Muscle of back (tissue), 13 donors: ENCODE data around the gene TTC17. TPM values are rescaled to one million over a fixed set of nuclear protein-coding genes. Genes with fewer than 3 reads are reported as not detected.
"Not testable (repeated sequence)": the region's sequence is repeated elsewhere in the genome, so short reads cannot be mapped to it uniquely, and the experiment has no call there.

ENCODE experiments used
- DNase-seq, 3 donors: peaks; one replicate each; pipeline versions ENCODE4 v3.0.0 to v3.0.0-alpha.2; 2013
- long read RNA-seq, 9 donors: transcript quantifications; one replicate each; lab custom pipeline, GENCODE V29; 2026
- polyA plus RNA-seq, 10 donors: library from polyadenylated mRNA; unstranded; fragments of 120-200 nt; gene quantifications; one replicate each; pipeline ENCODE4 v1.2.1, GENCODE V29; 2013; ENCODE audit not compliant: insufficient read length in 10 of 10

Gene TTC17, protein sequence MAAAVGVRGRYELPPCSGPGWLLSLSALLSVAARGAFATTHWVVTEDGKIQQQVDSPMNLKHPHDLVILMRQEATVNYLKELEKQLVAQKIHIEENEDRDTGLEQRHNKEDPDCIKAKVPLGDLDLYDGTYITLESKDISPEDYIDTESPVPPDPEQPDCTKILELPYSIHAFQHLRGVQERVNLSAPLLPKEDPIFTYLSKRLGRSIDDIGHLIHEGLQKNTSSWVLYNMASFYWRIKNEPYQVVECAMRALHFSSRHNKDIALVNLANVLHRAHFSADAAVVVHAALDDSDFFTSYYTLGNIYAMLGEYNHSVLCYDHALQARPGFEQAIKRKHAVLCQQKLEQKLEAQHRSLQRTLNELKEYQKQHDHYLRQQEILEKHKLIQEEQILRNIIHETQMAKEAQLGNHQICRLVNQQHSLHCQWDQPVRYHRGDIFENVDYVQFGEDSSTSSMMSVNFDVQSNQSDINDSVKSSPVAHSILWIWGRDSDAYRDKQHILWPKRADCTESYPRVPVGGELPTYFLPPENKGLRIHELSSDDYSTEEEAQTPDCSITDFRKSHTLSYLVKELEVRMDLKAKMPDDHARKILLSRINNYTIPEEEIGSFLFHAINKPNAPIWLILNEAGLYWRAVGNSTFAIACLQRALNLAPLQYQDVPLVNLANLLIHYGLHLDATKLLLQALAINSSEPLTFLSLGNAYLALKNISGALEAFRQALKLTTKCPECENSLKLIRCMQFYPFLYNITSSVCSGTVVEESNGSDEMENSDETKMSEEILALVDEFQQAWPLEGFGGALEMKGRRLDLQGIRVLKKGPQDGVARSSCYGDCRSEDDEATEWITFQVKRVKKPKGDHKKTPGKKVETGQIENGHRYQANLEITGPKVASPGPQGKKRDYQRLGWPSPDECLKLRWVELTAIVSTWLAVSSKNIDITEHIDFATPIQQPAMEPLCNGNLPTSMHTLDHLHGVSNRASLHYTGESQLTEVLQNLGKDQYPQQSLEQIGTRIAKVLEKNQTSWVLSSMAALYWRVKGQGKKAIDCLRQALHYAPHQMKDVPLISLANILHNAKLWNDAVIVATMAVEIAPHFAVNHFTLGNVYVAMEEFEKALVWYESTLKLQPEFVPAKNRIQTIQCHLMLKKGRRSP
- polyA plus RNA-seq, result 100 to 1,000 TPM in 1 of 10 donors, 10 to 100 TPM in 9; 46.1 to 104 (median 60.9) TPM
- long read RNA-seq, donor 1, partial matches to known transcripts, result 7 of 15 reads
- long read RNA-seq, donor 1, other reads (novel, unspliced or antisense), result 6 of 15 reads
- long read RNA-seq, donor 2, full-length matches to known transcripts, result 3 of 20 reads
- long read RNA-seq, donor 2, partial matches to known transcripts, result 12 of 20 reads
- long read RNA-seq, donor 2, other reads (novel, unspliced or antisense), result 5 of 20 reads
- long read RNA-seq, donor 3, result 0 reads
- long read RNA-seq, donor 4, partial matches to known transcripts, result 8 of 11 reads
- long read RNA-seq, donor 4, other reads (novel, unspliced or antisense), result 0 of 11 reads
- long read RNA-seq, donor 5, partial matches to known transcripts, result 34 of 41 reads
- long read RNA-seq, donor 5, other reads (novel, unspliced or antisense), result 0 of 41 reads
- long read RNA-seq, donor 6, partial matches to known transcripts, result 5 of 8 reads
- long read RNA-seq, donor 6, other reads (novel, unspliced or antisense), result 0 of 8 reads
- long read RNA-seq, donor 7, partial matches to known transcripts, result 28 of 31 reads
- long read RNA-seq, donor 7, other reads (novel, unspliced or antisense), result 0 of 31 reads
- long read RNA-seq, donor 8, partial matches to known transcripts, result 23 of 27 reads
- long read RNA-seq, donor 8, other reads (novel, unspliced or antisense), result 0 of 27 reads
- long read RNA-seq, donor 9, result 0 reads

DNA sequence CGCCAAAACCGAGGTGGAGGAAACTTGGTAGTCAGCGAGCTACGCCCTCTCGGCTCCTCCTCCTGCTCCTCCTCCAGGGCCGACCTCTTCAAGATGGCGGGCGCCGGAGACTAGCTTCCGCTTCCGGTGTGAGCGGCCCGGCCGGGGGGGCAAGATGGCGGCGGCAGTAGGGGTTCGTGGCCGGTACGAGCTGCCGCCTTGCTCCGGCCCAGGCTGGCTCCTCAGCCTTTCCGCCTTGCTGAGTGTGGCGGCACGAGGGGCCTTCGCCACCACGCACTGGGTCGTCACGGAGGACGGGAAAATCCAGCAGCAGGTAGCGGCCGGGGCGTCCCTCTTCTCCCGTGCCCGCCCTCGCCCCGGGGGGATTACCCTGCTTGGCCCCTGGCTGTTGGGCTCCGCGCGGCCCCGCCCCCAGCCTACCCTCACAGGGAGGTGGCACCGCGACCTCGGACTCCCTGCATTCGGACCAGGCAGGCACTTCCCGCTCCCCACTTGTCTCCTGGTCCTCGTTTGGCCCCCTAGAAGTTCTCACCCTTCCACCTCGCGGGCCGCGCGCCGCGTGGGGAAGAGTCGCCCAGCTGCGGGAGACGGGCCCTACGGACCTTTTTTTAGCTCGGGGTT, at the start of gene TTC17:
TTC17 (plus strand) TSS at position 120 of the 621 bp plus-strand sequence; CDS start at position 155, 35 bp downstream.
- peak; percentile 92 to 97 (median 92) for DNase-seq

DNA sequence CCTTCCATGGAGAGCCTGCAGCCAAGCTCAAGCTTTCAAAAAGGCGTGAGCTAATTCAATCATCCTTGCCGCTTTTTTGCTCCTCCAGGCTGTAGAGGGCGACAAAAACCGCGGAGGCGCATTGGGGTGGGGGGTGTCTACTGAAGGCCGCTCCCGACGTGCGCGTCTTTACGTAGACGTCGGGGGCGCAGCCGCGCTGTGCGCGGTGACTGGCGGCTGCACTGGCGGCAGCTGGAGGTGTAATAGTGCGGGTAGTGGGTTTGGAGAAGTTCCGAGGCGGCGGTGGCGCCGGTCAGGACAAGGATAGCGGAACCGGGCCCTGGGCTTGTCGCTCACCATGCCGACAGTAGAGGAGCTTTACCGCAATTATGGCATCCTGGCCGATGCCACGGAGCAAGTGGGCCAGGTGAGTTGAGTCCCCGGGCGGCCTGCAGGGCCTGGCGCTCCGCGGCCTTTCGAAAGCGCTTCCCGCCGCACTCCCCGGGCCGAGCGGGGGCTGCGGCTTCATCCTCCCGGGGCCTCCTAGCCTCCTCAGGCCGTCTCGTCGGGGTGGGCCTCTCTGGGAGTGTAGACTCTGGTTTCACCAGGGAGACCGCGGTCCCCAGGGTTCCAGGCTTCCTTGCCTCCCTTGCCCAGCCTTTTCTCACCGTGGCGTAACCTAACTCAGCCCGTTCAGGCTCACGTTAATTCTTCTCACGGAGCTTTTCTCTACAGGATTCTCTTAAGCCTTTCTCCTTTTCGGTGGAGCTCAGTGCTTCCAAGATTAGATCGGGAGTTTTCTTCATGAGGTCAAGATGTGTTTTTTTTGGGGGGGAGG, 46.7 kb upstream of the TTC17 start, which contains the start of gene API5:
API5 (plus strand) TSS at position 206 of the 817 bp plus-strand sequence; CDS start at position 338, 132 bp downstream.
- DNase-seq, result peak; percentile 94 to 97 (median 96)

DNA sequence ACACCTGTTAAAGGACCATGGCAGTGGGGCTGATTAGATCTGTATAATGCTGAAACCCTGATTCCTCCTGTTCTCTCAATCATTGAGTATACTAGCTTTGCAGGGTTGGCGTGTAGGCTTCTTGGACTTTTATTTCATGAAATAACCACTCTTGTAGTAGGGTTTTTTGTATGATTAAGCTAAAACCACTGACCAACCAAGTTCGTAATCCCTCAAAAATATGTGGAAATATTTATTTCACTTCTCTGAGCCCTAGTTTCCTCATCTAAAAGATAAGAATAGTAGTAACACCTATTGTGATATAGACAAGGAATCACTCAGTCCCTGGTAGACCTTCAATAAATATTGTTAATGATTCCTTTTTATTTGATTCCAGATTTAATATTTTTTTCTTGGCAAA, 42.8 kb upstream of the TTC17 start:
- no peak for DNase-seq

DNA sequence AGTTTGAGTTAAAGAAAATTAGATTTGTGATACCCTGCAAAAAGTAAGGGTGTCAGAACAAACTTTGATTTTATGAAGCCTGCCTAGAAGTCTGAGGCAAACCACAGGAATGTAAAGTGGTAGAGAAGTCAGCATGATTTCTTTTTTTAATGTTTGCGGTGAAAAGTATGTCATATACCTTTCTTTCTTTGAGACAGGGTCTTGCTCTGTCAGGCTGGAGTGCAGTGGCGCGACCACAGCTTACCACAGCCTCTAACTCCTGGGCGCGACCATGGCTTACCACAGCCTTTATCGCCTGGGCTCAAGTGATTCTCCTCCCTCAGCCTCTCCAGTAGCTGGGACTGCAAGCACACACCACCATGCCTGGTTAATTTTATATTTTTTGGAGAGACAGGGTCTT, 42.3 kb upstream of the TTC17 start:
- DNase-seq, result peak in 1 of 3 donors; percentile 6

DNA sequence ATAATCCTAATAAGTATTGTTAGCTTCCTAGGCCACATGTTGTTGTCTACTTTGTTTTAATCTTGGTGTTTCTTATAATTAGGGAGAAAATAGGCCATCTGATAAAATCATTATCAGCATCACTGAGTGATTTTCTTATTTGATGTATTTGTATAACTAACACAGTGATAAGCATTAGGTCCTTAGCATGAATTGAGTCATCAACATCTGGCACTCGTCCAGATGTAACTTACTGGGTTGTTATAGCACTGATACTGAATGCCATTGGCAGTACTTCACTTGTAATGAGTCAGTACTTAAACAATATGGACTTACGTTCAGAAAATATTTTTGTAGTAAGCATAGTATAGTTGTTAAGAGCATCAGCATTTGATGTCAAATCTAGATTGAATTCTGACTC, 30.7 kb upstream of the TTC17 start:
- peak in 1 of 3 donors; percentile 82 for DNase-seq

DNA sequence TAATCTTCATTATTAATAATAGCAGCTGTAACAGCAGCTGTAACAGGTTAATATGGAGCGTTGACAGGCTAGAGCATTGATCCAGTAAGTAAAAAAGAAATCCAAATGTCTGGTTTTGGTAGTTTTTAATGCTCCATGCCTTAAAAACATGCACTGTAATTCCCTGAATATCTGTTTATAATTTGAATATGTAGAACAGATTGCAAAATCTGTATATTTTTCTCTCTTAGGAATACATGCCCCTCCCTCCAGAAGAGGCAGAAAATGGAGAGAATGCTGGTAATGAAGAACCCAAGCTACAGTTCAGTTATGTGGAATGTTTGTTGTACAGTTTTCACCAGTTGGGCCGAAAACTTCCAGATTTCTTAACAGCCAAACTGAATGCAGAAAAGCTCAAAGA, 30.2 kb upstream of the TTC17 start:
- DNase-seq, result no peak

DNA sequence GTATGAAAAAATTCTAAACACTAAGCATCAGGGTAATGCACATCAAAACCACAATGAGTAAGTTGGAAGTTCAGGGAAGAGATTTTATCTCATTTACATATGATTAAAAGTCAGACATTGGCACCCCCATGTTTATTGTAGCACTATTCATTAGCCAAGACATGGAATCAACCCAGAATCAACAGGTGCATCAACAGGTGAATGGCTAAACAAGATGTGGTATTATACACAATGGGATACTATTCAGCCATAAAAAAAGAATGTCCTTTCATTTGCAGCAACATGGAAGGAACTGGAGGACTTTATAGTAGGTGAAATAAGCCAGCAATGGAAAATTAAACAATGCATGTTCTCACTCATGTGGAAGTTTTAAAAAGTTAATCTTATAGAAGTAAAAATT, 17.6 kb upstream of the TTC17 start:
- DNase-seq, result no peak

DNA sequence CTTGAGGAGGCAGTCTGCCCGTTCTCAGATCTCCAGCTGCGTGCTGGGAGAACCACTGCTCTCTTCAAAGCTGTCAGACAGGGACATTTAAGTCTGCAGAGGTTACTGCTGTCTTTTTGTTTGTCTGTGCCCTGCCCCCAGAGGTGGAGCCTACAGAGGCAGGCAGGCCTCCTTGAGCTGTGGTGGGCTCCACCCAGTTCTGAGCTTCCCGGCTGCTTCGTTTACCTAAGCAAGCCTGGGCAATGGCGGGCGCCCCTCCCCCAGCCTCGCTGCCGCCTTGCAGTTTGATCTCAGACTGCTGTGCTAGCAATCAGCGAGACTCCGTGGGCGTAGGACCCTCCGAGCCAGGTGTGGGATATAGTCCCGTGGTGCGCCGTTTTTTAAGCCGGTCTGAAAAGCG, 7.3 kb upstream of the TTC17 start:
- DNase-seq, result not testable (repeated sequence)

DNA sequence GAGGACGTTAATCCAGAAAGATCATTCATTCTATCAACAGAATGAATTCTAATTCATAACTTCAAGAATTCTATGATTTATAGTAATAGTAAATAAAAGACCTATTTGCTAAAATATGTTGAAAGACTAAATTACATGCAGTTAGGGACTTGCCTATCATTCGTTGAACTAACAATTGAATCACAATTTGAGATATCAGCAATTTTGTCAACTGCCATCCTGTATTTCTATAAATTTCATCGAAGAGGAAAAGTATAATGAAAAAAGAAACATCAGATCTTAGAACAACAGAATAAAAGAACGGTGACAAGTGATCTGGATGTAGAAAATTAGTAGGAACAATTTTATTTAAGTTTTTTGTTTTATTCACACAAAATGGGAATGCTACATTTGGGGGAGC, 4.4 kb upstream of the TTC17 start:
- no peak for DNase-seq

DNA sequence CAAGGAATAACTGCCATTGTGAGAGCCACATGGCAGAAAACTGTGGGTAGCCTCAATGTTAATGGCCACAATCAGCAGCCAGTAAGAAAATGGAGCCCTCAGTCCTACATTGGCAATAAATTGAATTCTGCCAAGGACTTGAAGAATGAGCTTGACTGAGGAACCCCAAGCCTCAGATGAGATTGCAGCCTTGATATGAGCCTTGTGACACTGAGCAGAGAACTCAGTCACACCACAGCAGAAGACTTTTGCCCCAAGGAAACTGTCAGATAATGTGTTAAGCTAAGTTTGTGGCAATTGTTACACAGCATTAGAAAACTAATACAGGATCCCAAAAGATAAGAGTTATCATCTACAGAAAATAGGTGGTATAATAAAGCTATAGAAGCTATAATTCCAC, 2.4 kb upstream of the TTC17 start:
- no peak for DNase-seq

DNA sequence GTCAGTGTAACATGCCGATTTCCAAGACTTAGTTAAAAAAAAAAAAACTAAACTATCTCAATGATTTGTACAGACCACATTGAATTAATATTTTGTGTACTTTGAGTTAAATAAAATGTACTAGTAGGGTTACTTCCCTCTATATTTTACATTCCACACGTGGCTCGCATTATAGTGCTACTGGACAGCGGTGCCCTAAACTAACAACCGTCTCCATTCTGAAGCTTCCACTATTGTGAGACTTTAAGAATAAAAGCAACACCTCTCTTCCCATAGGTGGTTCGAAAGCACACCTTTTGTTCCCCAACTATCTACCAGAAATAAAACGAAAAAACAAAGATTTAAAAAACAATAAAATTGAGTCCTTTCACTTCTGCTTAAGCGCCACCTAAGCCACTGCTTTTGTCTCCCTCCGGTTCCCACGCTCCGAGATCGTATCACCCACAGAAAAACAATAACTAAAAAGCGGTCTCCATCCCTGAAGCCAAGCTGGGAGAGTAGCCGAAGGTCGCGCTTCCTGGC, 380 bp upstream of the TTC17 start:
- DNase-seq, result peak in 1 of 3 donors; percentile 15

DNA sequence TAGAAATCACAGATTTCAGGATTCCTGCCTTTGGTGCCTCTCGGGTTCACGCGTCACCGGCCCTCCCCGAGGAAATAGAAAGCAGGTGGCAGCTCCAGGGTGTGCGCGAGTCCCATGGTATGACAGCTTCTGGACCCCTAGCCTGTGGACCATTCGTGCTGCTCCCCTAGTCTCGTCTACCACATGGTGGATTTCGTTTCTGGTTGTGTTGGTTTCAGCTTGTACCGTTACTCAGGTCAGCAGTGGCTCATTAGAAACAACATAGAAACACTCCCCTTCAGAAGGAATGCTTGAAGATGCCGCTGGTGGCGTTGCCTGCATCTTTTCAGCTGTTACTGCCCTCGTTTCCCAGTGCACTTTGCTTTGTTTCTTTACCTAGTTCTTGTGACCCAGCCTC, 700 bp downstream of the TTC17 start:
- peak in 2 of 3 donors; percentile 10 to 53 for DNase-seq

DNA sequence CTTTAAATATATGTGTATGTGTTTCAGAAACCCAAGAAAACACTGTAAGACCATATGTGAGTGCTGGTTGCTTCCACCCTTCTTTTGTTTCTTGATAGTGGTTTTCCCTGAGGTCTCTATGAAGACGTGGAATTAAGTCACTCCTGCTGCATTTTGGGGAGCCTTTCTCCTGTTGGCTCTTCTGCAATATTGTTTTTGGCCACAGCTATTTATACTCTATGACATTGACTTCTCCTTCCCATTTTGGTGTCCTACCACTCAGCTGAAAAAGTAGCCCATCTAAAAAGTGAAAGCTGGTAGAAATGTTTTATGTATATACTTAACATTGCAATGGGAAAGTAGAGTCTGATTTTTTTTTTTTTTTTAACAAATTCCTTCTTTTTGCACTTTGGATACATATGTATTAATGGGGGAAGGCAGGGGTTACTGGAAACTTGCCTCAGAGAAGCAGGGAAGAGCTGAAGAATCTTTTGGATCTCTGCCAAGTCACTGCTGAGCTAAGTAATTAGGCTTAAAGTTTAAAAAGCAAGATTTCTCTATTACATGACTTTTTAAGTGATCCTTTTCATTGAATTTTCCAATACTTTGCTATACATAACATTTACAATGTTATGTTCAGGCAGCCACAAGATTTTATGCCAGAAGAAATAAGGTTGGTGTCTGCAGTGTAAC, 1.8 kb downstream of the TTC17 start:
- peak in 2 of 3 donors; percentile 13 to 27 for DNase-seq

DNA sequence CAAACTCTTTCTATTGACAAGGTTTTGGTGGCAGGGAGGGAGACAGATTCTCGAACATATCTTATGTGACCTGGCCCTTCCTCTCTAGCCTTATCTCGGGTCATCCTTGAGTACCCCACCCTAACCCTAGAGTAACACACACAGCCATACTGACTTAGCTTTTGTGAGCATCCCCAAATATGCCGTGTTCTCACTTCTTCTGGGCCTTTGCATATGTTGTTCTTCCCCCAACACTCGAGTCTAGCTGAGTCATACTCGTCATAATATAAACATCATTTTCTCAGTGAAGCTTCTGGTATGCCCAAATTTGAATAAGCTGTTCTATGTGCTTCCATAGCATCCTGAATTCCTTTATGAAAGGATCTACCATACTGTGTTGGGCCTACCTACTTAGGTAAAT, 8.0 kb downstream of the TTC17 start:
- DNase-seq, result no peak

DNA sequence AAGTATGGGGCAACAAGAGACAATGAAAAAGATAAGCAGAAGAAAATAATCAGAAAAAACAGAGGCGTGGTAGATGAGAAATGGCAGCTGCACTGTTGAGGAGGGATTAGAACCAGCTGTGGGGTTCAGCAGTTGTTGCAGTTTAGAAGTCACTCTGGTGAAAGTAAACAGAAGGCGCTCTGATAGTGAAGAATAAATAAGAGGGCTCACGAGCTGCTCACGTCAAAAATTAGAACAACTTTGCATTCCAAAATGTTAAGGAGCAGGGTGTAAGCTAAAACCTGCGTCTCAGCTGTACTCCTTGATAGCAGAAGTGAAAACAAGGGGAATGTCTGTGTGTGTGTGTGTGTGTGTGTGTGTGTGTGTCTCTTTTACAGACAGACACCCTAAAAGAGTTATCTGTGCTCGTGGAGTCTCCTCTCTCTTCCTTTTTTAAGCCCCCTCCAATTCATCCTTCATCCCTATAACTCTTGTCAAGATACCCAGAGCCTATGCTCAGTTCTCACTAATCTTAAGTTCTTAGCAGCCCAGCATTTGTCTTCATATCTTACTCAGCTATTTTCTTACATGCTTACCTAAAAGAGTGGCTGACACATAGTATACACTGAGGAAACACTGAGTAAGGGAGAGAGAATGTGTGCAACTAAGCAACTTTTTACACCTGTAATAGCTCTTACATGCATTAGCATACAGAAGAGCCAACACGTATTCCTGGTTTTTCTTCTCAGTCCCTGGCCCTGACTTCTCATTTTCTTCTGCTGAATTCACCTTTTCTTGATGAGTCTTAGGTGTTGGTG, 8.9 kb downstream of the TTC17 start:
- peak in 1 of 3 donors; percentile 5 for DNase-seq

DNA sequence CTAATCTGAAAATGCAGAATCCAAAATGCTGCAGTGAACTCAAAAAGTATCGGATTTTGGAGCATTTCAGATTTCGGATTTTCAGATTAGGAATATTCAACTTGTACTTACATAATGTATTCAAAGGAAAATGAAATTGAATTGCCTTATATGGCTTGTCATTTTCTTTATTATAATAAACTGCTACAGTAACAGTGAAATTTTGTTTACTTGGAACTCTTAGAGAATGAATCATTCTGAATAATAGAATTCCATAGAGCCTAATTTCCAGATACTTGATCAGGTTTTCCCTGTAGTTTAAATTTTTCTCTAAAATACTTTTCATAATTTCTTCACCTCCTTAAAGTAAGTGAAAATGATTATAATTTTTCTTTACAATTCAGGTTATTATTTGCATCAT, 17.3 kb downstream of the TTC17 start:
- DNase-seq, result no peak

DNA sequence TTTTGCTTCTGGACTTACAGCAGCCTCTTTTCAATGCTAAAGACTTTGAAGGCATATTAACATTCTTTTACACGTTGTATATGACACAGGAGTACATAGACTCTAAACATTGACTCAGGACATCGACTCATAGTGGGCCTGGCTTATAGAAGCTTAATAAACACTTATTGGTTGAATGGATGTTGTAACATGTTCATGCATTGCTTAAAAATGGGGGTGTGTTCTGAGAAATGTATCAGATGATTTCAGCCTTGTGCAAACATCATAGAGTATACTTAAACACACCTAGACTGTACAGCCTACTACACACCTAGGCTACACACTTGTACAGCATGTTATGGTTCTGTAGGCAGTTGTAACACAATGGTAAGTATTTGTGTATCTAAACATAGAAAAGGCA, 17.9 kb downstream of the TTC17 start:
- DNase-seq, result peak in 1 of 3 donors; percentile 48
